Loucy (cell line): Measurements from ENCODE around the gene IL1R2.

Experiments used
- H2AFZ ChIP-seq: fragments of 200-600 bp; sonication (generic); 2 replicates; pipeline ENCODE4 v1.6.0; 2016; ENCODE audit warnings: antibody characterized with exemption, mild to moderate bottlenecking, low read length, moderate library complexity
- H3F3A ChIP-seq: fragments of 200-600 bp; 2 replicates; pipeline ENCODE4 v1.6.0; 2016; ENCODE audit warnings: antibody characterized with exemption, low read depth, mild to moderate bottlenecking
- H3K27me3 ChIP-seq: fragments of 200-600 bp; sonication (generic); 2 replicates; pipeline ENCODE4 v1.6.1; 2014; ENCODE audit warnings: low read length, mild to moderate bottlenecking; ENCODE audit not compliant: insufficient read depth, poor library complexity, severe bottlenecking
- H3K36me3 ChIP-seq: fragments of 200-600 bp; sonication (generic); 2 replicates; pipeline ENCODE4 v1.6.1; 2016; ENCODE audit warnings: low read length; ENCODE audit not compliant: insufficient read depth
- H3K4me1 ChIP-seq: fragments of 200-600 bp; sonication (generic); 2 replicates; pipeline ENCODE4 v1.5.1; 2014; ENCODE audit warnings: low read length, mild to moderate bottlenecking; ENCODE audit not compliant: insufficient read depth, poor library complexity, severe bottlenecking
- H3K4me2 ChIP-seq: fragments of 200-600 bp; sonication (generic); 2 replicates; pipeline ENCODE4 v1.6.0; 2014; ENCODE audit warnings: antibody characterized with exemption, low read length, low read depth, mild to moderate bottlenecking; ENCODE audit not compliant: poor library complexity, severe bottlenecking
- H3K4me3 ChIP-seq: fragments of 200-600 bp; sonication (generic); 2 replicates; pipeline ENCODE4 v1.5.1; 2014; ENCODE audit warnings: low read length, mild to moderate bottlenecking, mixed read lengths; ENCODE audit not compliant: poor library complexity, severe bottlenecking
- H3K79me2 ChIP-seq: fragments of 200-600 bp; sonication (generic); 2 replicates; pipeline ENCODE4 v1.6.1; 2014; ENCODE audit warnings: low read length; ENCODE audit not compliant: insufficient read depth
- H3K9ac ChIP-seq: fragments of 200-600 bp; sonication (generic); 2 replicates; pipeline ENCODE4 v1.6.0; 2014; ENCODE audit warnings: mild to moderate bottlenecking, low read depth, low read length, moderate library complexity; ENCODE audit not compliant: poor library complexity, severe bottlenecking
- H3K9me2 ChIP-seq: fragments of 200-600 bp; sonication (generic); replicated peaks from 2 replicates; pipeline ENCODE4 v1.6.1; 2016; ENCODE audit warnings: low read depth, low read length, mixed read lengths
- H3K9me3 ChIP-seq: fragments of 200-600 bp; sonication (generic); 2 replicates; pipeline ENCODE4 v1.6.1; 2014; ENCODE audit warnings: mild to moderate bottlenecking, antibody characterized with exemption, low read length, low read depth; ENCODE audit not compliant: insufficient read depth
- H4K20me1 ChIP-seq: fragments of 200-600 bp; sonication (generic); 2 replicates; pipeline ENCODE4 v1.6.0; 2014; ENCODE audit warnings: antibody characterized with exemption, low read length, mild to moderate bottlenecking; ENCODE audit not compliant: insufficient read depth, poor library complexity, severe bottlenecking
- CTCF ChIP-seq: fragments of 200-600 bp; sonication (generic); conservative IDR thresholded peaks from 2 replicates; pipeline ENCODE4 v1.5.1; 2014; ENCODE audit warnings: mild to moderate bottlenecking, antibody characterized with exemption, low read length
- EZH2phosphoT487 ChIP-seq: fragments of 200-600 bp; IDR thresholded peaks from 2 replicates; pipeline ENCODE4 v1.6.1; 2018; ENCODE audit warnings: antibody characterized with exemption, mild to moderate bottlenecking, moderate library complexity, borderline replicate concordance

The IL1R2 gene

GRCh38 chr2:102045697-102046096 lies 53.9 kb downstream of the IL1R2 start:
- no peaks in the 10 kb centered on the region for H3K36me3 ChIP-seq
- H2AFZ ChIP-seq = no peak overlapping the region
- no peaks in the 10 kb centered on the region for H3K27me3 ChIP-seq
- H3K4me3 ChIP-seq = no peak overlapping the region
- no peak overlapping the region for H3K9ac ChIP-seq
- no peaks in the 10 kb centered on the region for H3F3A ChIP-seq
- TF ChIP-seq CTCF (no peak), EZH2phosphoT487 (no peak)
- H3K9me3 ChIP-seq = no peaks in the 10 kb centered on the region
- no peaks in the 10 kb centered on the region for H3K9me2 ChIP-seq
- no peaks in the 10 kb centered on the region for H3K79me2 ChIP-seq
- no peak overlapping the region for H3K4me2 ChIP-seq
- H4K20me1 ChIP-seq = no peaks in the 10 kb centered on the region
- H3K4me1 ChIP-seq = no peaks in the 10 kb centered on the region

GRCh38 chr2:102046135-102046986 lies 54.6 kb downstream of the IL1R2 start:
- H4K20me1 ChIP-seq = no peaks in the 10 kb centered on the region
- no peaks in the 10 kb centered on the region for H3K36me3 ChIP-seq
- no peak overlapping the region for H2AFZ ChIP-seq
- H3K9me2 ChIP-seq = no peaks in the 10 kb centered on the region
- no peaks in the 10 kb centered on the region for H3F3A ChIP-seq
- H3K4me3 ChIP-seq = no peak overlapping the region
- no peak for TF ChIP-seq EZH2phosphoT487
- TF ChIP-seq CTCF = no peak
- no peaks in the 10 kb centered on the region for H3K79me2 ChIP-seq
- no peaks in the 10 kb centered on the region for H3K9me3 ChIP-seq
- H3K4me2 ChIP-seq = no peak overlapping the region
- H3K4me1 ChIP-seq = no peaks in the 10 kb centered on the region
- H3K9ac ChIP-seq = no peak overlapping the region
- no peaks in the 10 kb centered on the region for H3K27me3 ChIP-seq

GRCh38 chr2:102048465-102048864 lies 56.7 kb downstream of the IL1R2 start:
- no peaks in the 10 kb centered on the region for H4K20me1 ChIP-seq
- no peak overlapping the region for H3K4me3 ChIP-seq
- H2AFZ ChIP-seq = no peak overlapping the region
- no peaks in the 10 kb centered on the region for H3F3A ChIP-seq
- H3K36me3 ChIP-seq = no peaks in the 10 kb centered on the region
- no peaks in the 10 kb centered on the region for H3K9me3 ChIP-seq
- TF ChIP-seq EZH2phosphoT487 (no peak), CTCF (no peak)
- H3K4me1 ChIP-seq = no peaks in the 10 kb centered on the region
- H3K9me2 ChIP-seq = no peaks in the 10 kb centered on the region
- no peaks in the 10 kb centered on the region for H3K79me2 ChIP-seq
- no peaks in the 10 kb centered on the region for H3K27me3 ChIP-seq
- no peak overlapping the region for H3K4me2 ChIP-seq
- no peak overlapping the region for H3K9ac ChIP-seq
